Gastroesophageal sphincter (tissue), 3 donors: ENCODE data around the gene RNF150.

Source experiments
- CTCF ChIP-seq, 4 experiments: fragments of 200-600 bp in 2 of 4; fragments of 450-650 bp in 2 of 4; sonication (generic) in 1 of 4; IDR thresholded peaks; one replicate each; pipeline ENCODE4 v1.5.1; 2017 to 2019; ENCODE audit warnings: antibody characterized with exemption in 4 of 4, mild to moderate bottlenecking in 2 of 4, moderate library complexity in 2 of 4
- POLR2A ChIP-seq, 2 donors: fragments of 450-650 bp; IDR thresholded peaks; one replicate each; pipeline ENCODE4 v1.6.1; 2017; ENCODE audit warnings: antibody characterized with exemption in 2 of 2, mild to moderate bottlenecking in 2 of 2, moderate library complexity in 1 of 2
- POLR2AphosphoS5 ChIP-seq: sonication (generic); formaldehyde crosslinking; IDR thresholded peaks from one replicate; pipeline ENCODE4 v1.6.1; 2017; ENCODE audit warnings: antibody characterized with exemption

- TF ChIP-seq CTCF (IDR thresholded peaks at IDR 0.05), result no peak
- TF ChIP-seq POLR2A (IDR thresholded peaks at IDR 0.05), result no peak
- TF ChIP-seq POLR2AphosphoS5, result no peak
Observed at GRCh38 chr4:140971077-140971792, 162.0 kb downstream of the RNF150 start.
